Activated naive CD8-positive, alpha-beta T cell treated with anti-CD3 and anti-CD28 coated beads, Interleukin-2, amount 50 U/mL, for 24 hours (primary cell): ENCODE measurements around the gene PTPRN2.

Source experiments
- ATAC-seq: fragments of 150-1000 bp; cut with Tn5 transposase; one replicate; pipeline ENCODE4 v1.10.0; 2021
- DNase-seq: peaks from one replicate; pipeline ENCODE4 v3.0.0; 2021
- H3K27ac Mint-ChIP-seq: one replicate; pipeline ENCODE4 v1.8.0; 2021; ENCODE audit warnings: mild to moderate bottlenecking, mixed read lengths
- H3K27me3 Mint-ChIP-seq: one replicate; pipeline ENCODE4 v1.8.0; 2021; ENCODE audit warnings: mixed read lengths
- H3K36me3 Mint-ChIP-seq: one replicate; pipeline ENCODE4 v1.8.0; 2021; ENCODE audit warnings: low read depth, mixed read lengths
- H3K4me1 Mint-ChIP-seq: one replicate; pipeline ENCODE4 v1.8.0; 2021; ENCODE audit warnings: mixed read lengths
- H3K4me3 Mint-ChIP-seq: one replicate; pipeline ENCODE4 v1.8.0; 2021; ENCODE audit warnings: mild to moderate bottlenecking, moderate library complexity, mixed read lengths
- H3K9me3 Mint-ChIP-seq: one replicate; pipeline ENCODE4 v1.8.0; 2021; ENCODE audit warnings: mixed read lengths

The PTPRN2 gene

DNA sequence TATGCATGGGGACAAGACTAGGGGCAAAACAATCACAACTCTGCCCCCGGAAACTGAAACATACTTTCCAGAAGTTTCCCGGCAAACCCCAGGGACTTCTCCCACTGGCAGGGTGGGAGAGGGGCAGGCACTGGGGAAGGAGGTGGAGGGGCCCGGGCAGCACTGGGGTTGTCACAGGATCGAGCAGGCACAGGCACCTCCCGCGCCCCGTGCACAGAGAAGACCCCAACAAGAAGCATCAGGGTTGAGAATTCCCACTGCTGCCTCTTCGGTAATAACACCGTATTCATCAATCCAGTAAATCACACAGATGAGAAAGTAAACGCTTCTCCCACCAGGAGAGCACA, 490.5 kb downstream of the PTPRN2 start:
- no peaks in the 10 kb centered on the region for H3K36me3 Mint-ChIP-seq
- no peaks in the 10 kb centered on the region for H3K27me3 Mint-ChIP-seq
- H3K4me1 Mint-ChIP-seq: no peaks in the 10 kb centered on the region
- H3K4me3 Mint-ChIP-seq: no peak overlapping the region
- DNase-seq (no peak), ATAC-seq (no peak)
- peaks cover 6% of the 10 kb centered on the region for H3K9me3 Mint-ChIP-seq
- H3K27ac Mint-ChIP-seq: no peak overlapping the region

DNA sequence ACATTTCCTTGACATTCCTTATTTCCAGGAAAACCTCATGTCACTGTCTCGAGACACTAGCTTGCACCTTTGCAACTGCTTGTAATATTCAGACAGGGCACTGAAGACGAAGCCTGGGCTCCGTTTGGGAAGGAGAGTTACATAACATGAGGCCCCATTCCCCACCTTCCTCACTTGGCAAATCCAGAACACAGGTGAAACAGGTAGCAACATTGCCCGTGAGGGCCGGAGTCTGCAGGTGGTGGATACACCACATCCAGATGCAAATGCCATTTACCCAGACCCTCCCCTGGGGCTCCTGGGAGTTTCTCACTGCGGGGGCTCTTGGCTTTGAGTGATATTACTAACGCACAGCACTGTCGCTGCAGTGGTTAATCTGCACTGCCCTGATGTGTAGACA, 491.0 kb downstream of the PTPRN2 start:
- Mint-ChIP-seq H3K9me3 (peaks cover 6% of the 10 kb centered on the region), H3K27me3 (no peaks in the 10 kb centered on the region), H3K4me3 (no peak overlapping the region), H3K36me3 (no peaks in the 10 kb centered on the region), H3K27ac (no peak overlapping the region), H3K4me1 (no peaks in the 10 kb centered on the region)
- no peak for ATAC-seq
- DNase-seq: no peak

DNA sequence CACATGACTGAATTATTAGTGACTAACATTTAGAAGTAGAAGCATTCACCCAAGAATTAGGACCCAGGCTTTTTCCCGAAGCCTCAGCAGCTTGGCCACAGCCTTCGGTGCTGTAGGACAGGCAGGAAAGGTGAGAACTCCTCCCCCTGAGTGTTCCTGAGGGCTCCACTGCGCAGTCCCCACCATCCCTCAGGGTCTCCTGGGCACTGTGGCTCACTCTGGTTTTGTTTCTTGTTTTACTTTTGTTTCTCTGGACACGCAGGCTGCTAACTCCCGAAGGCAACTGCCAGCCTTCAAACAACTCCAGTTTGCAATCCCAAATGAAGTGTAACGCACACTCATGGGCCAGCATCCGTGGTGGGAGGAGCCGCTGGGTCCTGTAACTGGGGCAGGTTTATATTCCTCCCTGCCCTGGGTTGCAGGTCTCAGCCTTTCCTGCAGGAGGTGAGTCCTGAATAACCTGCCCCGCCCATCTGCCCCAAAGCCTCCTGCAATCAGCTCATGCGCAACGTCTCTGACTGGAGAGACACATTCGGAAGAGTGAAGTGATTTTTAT, 492.9 kb downstream of the PTPRN2 start:
- Mint-ChIP-seq H3K4me3 (no peak overlapping the region), H3K9me3 (peaks cover under 1% of the 10 kb centered on the region), H3K27me3 (no peaks in the 10 kb centered on the region), H3K36me3 (no peaks in the 10 kb centered on the region), H3K4me1 (no peaks in the 10 kb centered on the region), H3K27ac (no peak overlapping the region)
- no peak for ATAC-seq
- no peak for DNase-seq

DNA sequence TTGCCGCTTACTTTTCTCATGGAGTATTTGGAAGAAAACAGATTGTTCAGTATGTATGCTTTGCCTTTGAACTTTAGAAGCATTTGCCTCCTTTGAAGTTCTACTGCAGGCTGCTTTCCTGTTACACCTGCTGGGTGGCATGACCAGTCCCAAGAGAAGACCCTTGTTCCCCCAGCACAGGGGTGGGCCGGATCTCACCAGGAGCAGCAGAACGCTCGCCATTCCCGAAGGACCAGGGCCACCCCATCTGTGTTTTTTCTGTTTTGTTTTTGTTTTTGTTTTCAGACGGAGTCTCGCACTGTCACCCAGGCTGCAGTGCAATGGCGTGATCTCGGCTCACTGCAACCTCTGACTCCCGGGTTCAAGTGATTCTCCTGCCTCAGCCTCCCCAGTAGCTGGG, 493.6 kb downstream of the PTPRN2 start:
- H3K27ac Mint-ChIP-seq: no peak overlapping the region
- DNase-seq (no peak), ATAC-seq (no peak)
- H3K36me3 Mint-ChIP-seq: no peaks in the 10 kb centered on the region
- no peaks in the 10 kb centered on the region for H3K4me1 Mint-ChIP-seq
- no peaks in the 10 kb centered on the region for H3K9me3 Mint-ChIP-seq
- no peaks in the 10 kb centered on the region for H3K27me3 Mint-ChIP-seq
- no peak overlapping the region for H3K4me3 Mint-ChIP-seq

DNA sequence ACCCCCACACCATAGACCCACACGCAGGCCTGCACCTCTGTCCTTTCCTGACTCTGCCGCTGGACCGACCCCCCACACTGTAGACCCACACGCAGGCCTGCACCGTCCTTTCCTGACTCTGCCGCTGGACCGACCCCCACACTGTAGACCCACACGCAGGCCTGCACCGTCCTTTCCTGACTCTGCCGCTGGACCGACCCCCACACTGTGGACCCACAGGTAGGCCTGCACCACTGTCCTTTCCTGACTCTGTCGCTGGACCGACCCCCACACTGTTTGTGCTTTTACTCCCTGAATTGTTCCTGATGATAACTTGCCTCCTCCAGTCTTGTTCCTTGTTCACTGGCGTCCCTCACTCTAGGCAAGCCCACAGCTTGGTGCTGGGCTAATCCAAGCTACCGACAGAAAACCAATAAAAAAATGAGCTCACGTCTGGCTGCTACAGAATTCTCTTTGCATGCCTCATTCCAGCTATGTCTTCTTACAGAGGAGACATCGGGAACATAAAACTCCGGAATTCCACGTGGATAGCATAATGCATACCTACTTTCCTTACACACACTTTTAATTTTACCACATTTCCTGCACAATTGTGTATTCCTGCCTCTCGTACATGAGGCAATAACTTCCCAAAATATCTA, 494.3 kb downstream of the PTPRN2 start:
- H3K4me3 Mint-ChIP-seq: no peak overlapping the region
- H3K27me3 Mint-ChIP-seq: no peaks in the 10 kb centered on the region
- no peak overlapping the region for H3K27ac Mint-ChIP-seq

GRCh38 chr7:158087196-158087595, 500.4 kb downstream of the PTPRN2 start:
- H3K4me3 Mint-ChIP-seq: no peak overlapping the region
- DNase-seq: no peak
- peaks cover 4% of the 10 kb centered on the region for H3K36me3 Mint-ChIP-seq
- H3K4me1 Mint-ChIP-seq: no peaks in the 10 kb centered on the region
- H3K27ac Mint-ChIP-seq: no peak overlapping the region
- no peak for ATAC-seq
- peaks cover 17% of the 10 kb centered on the region for H3K9me3 Mint-ChIP-seq
- H3K27me3 Mint-ChIP-seq: no peaks in the 10 kb centered on the region

More for the DNA sequence above, 494.3 kb downstream of the PTPRN2 start:
- no peak for ATAC-seq
- no peaks in the 10 kb centered on the region for H3K36me3 Mint-ChIP-seq
- no peak for DNase-seq
- no peaks in the 10 kb centered on the region for H3K9me3 Mint-ChIP-seq
- no peaks in the 10 kb centered on the region for H3K4me1 Mint-ChIP-seq

- Mint-ChIP-seq H3K27me3 (no peaks in the 10 kb centered on the region), H3K27ac (no peak overlapping the region), H3K4me1 (no peaks in the 10 kb centered on the region), H3K36me3 (peaks cover 4% of the 10 kb centered on the region), H3K4me3 (no peak overlapping the region), H3K9me3 (peaks cover 17% of the 10 kb centered on the region)
- DNase-seq: no peak
- ATAC-seq: no peak
Observed at GRCh38 chr7:158085741-158086695, 501.6 kb downstream of the PTPRN2 start.

- H3K27ac Mint-ChIP-seq: no peak overlapping the region
- H3K4me3 Mint-ChIP-seq: no peak overlapping the region
- H3K27me3 Mint-ChIP-seq: no peaks in the 10 kb centered on the region
- peaks cover 17% of the 10 kb centered on the region for H3K9me3 Mint-ChIP-seq
- no peaks in the 10 kb centered on the region for H3K4me1 Mint-ChIP-seq
- peaks cover 4% of the 10 kb centered on the region for H3K36me3 Mint-ChIP-seq
- ATAC-seq (no peak), DNase-seq (no peak)
Observed at GRCh38 chr7:158084555-158084954, 503.1 kb downstream of the PTPRN2 start.

- DNase-seq: no peak
- Mint-ChIP-seq H3K4me3 (no peak overlapping the region), H3K36me3 (peaks cover 4% of the 10 kb centered on the region), H3K4me1 (no peaks in the 10 kb centered on the region), H3K9me3 (peaks cover 17% of the 10 kb centered on the region), H3K27ac (no peak overlapping the region), H3K27me3 (no peaks in the 10 kb centered on the region)
- ATAC-seq: no peak
Observed at GRCh38 chr7:158083526-158084310, 503.9 kb downstream of the PTPRN2 start.

DNA sequence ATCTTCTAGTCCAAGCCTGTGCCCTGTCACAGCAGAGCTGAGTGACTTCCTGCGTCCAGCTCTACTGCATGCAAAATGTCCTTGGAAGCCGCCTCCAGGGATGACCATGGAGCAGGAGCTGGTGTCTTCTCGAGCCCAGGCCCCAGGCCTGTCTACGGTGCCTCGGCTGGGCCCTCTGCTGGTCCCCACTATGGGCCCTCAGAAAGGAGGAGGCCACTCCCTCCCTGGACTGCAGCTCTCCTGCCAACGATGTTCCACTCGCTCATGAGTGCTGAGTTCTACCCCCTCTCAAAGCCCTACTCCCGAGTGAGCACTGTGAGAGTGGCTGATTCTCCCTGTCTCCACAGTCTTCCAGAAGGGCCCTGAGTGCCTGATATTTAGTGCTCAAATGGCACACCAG, 504.9 kb downstream of the PTPRN2 start:
- no peak overlapping the region for H3K27ac Mint-ChIP-seq
- H3K4me3 Mint-ChIP-seq: no peak overlapping the region
- no peak for ATAC-seq
- H3K4me1 Mint-ChIP-seq: no peaks in the 10 kb centered on the region
- peaks cover 4% of the 10 kb centered on the region for H3K36me3 Mint-ChIP-seq
- no peaks in the 10 kb centered on the region for H3K27me3 Mint-ChIP-seq
- no peak for DNase-seq
- H3K9me3 Mint-ChIP-seq: peaks cover 17% of the 10 kb centered on the region

GRCh38 chr7:158080899-158081445, 506.7 kb downstream of the PTPRN2 start:
- no peaks in the 10 kb centered on the region for H3K36me3 Mint-ChIP-seq
- DNase-seq: no peak
- no peaks in the 10 kb centered on the region for H3K27me3 Mint-ChIP-seq
- peaks cover 3% of the 10 kb centered on the region for H3K9me3 Mint-ChIP-seq
- H3K27ac Mint-ChIP-seq: no peak overlapping the region
- no peak for ATAC-seq
- no peaks in the 10 kb centered on the region for H3K4me1 Mint-ChIP-seq
- no peak overlapping the region for H3K4me3 Mint-ChIP-seq

DNA sequence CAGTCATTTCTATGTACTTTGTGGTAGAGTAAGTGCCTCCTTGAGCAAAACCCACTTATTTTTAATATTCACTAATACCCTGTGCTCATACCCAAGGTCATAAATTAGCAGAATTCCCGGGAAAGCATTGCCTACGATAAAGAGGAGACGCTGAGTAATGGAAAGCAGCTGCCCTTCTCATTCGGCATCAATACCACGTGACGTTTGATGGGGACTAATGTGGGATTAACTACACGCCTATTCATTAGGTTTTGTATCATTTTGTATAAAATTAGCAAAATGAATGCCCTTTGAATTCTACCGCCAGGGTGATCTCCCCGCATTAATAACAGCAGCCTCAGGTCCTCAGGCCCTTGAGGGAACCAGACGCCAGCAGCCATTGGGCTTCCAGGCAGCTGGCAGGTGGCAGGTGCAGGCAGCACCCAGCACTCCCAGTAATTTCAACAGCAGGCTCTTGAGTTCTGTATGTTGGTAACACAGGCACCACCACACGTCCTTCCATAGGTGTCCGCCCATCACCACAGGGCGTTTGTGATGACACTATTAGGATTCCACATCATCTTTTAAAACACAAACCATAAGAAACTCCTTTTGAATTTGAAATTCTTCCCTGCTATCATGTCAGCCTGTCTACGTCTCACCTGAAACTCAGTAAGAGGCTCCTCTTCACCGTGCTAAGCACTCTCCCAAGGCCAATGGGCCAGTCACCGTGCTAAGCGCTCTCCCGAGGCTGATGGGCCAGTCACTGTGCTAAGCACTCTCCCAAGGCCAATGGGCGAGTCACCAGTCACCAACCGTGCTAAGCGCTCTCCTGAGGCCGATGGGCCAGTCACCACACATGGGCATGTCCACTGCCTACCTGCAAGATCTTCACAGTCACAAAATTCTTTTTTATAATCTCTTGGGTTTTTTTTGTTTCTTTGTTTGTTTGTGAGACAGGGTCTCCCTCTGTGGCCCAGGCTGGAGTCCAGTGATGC, 509.4 kb downstream of the PTPRN2 start:
- H3K27me3 Mint-ChIP-seq: no peaks in the 10 kb centered on the region

DNA sequence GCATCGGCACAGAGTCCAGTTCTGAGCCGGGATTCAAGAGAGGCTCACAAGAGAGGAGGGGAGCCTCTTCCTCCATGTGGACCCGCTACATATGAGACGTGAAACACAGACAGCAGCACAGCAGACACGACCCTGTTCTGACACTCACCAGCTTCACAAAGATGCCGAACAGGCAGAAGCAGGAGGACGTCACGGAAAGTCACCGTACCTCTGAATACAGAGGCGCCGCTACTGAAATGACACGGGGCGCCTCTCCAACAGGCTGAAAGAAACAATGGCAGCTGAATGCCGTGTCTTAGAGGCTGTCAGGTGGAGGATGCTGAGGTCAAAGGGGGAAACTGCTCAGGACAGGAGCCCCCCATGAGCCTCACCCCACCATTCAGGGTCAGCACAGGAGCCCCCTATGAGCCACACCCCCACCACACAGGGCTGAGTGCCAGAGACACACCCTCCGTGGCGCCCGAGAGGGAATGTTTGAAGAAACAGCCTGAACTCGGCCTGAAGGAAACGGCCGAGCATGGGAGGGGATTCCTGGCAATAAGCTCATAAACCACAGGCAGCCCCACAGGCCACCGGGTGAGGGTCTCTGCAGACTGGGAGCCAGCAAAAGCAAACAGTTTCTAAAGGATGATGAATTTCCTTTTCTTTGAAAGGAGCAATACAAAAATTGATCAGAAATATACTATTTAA, 510.3 kb downstream of the PTPRN2 start:
- H3K27ac Mint-ChIP-seq: no peak overlapping the region
- H3K9me3 Mint-ChIP-seq: no peaks in the 10 kb centered on the region
- no peak overlapping the region for H3K4me3 Mint-ChIP-seq
- ATAC-seq (no peak), DNase-seq (no peak)
- no peaks in the 10 kb centered on the region for H3K36me3 Mint-ChIP-seq
- no peaks in the 10 kb centered on the region for H3K27me3 Mint-ChIP-seq
- H3K4me1 Mint-ChIP-seq: no peaks in the 10 kb centered on the region

More for the DNA sequence above, 509.4 kb downstream of the PTPRN2 start:
- Mint-ChIP-seq H3K4me1 (no peaks in the 10 kb centered on the region), H3K27ac (no peak overlapping the region), H3K9me3 (no peaks in the 10 kb centered on the region), H3K4me3 (no peak overlapping the region), H3K36me3 (no peaks in the 10 kb centered on the region)
- no peak for ATAC-seq
- no peak for DNase-seq
